Glutamatergic neuron (in vitro differentiated cells): ENCODE data around the gene ADPGK. TPM values are rescaled to one million over a fixed set of nuclear protein-coding genes. Genes with fewer than 3 reads are reported as not detected.

ENCODE experiments used
- DNase-seq: peaks from one replicate; pipeline ENCODE4 v3.0.0; 2022
- H3K27ac Mint-ChIP-seq: one replicate; pipeline ENCODE4 v1.8.0; 2020; ENCODE audit warnings: mild to moderate bottlenecking, mixed read lengths, inconsistent platforms; ENCODE audit not compliant: unreplicated experiment
- H3K27me3 Mint-ChIP-seq: one replicate; pipeline ENCODE4 v1.8.0; 2020; ENCODE audit warnings: mild to moderate bottlenecking, moderate library complexity, mixed read lengths, inconsistent platforms; ENCODE audit not compliant: unreplicated experiment
- H3K36me3 Mint-ChIP-seq: one replicate; pipeline ENCODE4 v1.8.0; 2020; ENCODE audit warnings: mild to moderate bottlenecking, mixed read lengths, inconsistent platforms; ENCODE audit not compliant: unreplicated experiment
- H3K4me1 Mint-ChIP-seq: one replicate; pipeline ENCODE4 v1.8.0; 2020; ENCODE audit warnings: mild to moderate bottlenecking, low read depth, mixed read lengths, inconsistent platforms; ENCODE audit not compliant: unreplicated experiment
- H3K4me3 Mint-ChIP-seq: one replicate; pipeline ENCODE4 v1.8.0; 2020; ENCODE audit warnings: mild to moderate bottlenecking, mixed read lengths, inconsistent platforms; ENCODE audit not compliant: unreplicated experiment
- H3K9me3 Mint-ChIP-seq: one replicate; pipeline ENCODE4 v1.8.0; 2020; ENCODE audit warnings: mild to moderate bottlenecking, moderate library complexity, mixed read lengths, inconsistent platforms; ENCODE audit not compliant: unreplicated experiment
- total RNA-seq: library from RNA; stranded (reverse); fragmentation: NEBNext Ultra II Directional; extraction: Animal tissue kit (Norgen Biotek cat#: 25700); gene quantifications from one replicate; pipeline ENCODE4 v1.2.1, GENCODE V29; 2021; ENCODE audit not compliant: unreplicated experiment
- TF ChIP-seq, protein P1 (sequence below): fragments of 200-600 bp; sonication (generic); IDR thresholded peaks from one replicate; pipeline ENCODE4 v1.5.0; 2021; ENCODE audit not compliant: partially characterized antibody, unreplicated experiment

ADPGK gene
- total RNA-seq, 1 donor from 2014 or later, result 33.5 TPM

DNA sequence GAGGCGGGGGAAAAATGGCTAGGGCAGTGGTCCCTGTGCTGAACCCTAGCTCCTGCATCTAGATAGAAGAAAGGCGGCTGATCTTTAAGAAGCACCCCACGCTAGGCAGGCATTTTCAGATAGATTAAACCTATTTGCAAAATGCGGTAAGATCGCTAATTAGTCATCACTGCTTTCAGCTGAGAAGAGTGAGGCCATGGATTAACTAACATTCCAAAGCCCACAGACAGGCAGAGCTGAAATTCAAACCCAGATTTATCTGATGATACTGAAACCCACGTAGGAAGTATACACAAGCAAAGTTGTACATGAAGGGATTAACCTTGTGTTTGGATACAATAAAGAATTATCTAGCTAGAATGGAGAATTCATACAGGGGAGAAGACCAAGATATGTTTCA lies 4.8 kb downstream of the ADPGK start:
- no peak for DNase-seq
- Mint-ChIP-seq H3K9me3 (peaks cover 5% of the 10 kb centered on the region), H3K4me3 (no peak overlapping the region), H3K36me3 (no peaks in the 10 kb centered on the region), H3K27ac (no peak overlapping the region), H3K27me3 (peaks cover 3% of the 10 kb centered on the region), H3K4me1 (peaks cover 6% of the 10 kb centered on the region)
- TF ChIP-seq, protein P1, sequence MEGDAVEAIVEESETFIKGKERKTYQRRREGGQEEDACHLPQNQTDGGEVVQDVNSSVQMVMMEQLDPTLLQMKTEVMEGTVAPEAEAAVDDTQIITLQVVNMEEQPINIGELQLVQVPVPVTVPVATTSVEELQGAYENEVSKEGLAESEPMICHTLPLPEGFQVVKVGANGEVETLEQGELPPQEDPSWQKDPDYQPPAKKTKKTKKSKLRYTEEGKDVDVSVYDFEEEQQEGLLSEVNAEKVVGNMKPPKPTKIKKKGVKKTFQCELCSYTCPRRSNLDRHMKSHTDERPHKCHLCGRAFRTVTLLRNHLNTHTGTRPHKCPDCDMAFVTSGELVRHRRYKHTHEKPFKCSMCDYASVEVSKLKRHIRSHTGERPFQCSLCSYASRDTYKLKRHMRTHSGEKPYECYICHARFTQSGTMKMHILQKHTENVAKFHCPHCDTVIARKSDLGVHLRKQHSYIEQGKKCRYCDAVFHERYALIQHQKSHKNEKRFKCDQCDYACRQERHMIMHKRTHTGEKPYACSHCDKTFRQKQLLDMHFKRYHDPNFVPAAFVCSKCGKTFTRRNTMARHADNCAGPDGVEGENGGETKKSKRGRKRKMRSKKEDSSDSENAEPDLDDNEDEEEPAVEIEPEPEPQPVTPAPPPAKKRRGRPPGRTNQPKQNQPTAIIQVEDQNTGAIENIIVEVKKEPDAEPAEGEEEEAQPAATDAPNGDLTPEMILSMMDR, result no peak

DNA sequence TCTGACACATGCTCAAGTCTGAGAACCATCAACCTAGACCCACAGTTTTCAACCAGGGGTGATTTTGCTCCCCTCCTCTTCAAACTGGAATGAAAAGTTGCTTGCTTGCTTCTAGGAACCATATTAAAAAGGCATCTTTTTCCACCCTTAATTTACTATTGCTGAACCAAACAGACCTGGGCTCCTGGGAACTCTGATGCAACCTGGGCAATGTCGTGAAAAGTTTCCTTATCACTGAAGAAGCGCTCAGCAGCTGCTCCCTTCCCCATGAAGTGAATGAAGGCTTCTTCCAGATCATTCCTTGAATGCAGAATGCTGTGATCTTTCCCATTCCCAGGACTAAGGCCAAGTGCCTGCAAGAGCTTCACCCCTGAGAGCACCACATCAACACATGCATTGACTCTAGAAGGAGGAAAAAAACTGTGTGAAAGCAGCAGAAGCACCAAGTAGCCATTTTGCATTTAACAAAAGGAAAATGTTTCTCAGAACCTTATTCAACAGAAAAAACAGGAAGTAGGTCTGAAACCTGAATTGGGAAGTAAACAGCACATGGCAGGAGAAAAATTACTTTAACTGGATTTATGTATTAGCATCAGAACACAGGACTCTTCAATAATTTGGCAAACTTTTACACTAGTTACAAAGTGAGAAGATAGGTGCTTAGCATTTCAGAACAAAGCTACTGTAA lies 8.7 kb downstream of the ADPGK start:
- Mint-ChIP-seq H3K4me3 (no peak overlapping the region), H3K36me3 (no peaks in the 10 kb centered on the region), H3K4me1 (no peaks in the 10 kb centered on the region), H3K9me3 (no peaks in the 10 kb centered on the region), H3K27me3 (no peaks in the 10 kb centered on the region), H3K27ac (no peak overlapping the region)
- TF ChIP-seq, protein P1, result no peak
- no peak for DNase-seq

DNA sequence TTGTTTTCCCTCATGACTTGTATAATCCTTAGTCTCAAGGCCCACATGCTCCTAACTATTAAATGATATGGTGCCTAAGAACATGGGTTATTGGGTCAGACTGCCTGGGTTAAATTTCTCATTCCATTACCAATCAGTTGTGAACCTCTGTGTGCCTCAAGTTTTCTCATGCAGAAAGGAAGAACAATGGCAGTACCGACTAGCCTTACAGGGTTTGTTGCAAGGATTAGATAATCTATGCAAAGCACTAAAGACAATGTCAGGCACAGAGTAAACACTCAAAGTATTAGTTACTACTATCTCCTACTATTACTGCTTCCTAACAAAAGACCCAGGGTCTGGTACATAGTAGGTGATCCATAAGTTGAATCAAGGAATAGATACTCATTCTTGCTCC lies 12.2 kb downstream of the ADPGK start:
- Mint-ChIP-seq H3K36me3 (peaks cover 11% of the 10 kb centered on the region), H3K4me3 (no peak overlapping the region), H3K9me3 (peaks cover 1% of the 10 kb centered on the region), H3K4me1 (no peaks in the 10 kb centered on the region), H3K27ac (no peak overlapping the region), H3K27me3 (no peaks in the 10 kb centered on the region)
- TF ChIP-seq, protein P1, result no peak
- DNase-seq, result no peak

DNA sequence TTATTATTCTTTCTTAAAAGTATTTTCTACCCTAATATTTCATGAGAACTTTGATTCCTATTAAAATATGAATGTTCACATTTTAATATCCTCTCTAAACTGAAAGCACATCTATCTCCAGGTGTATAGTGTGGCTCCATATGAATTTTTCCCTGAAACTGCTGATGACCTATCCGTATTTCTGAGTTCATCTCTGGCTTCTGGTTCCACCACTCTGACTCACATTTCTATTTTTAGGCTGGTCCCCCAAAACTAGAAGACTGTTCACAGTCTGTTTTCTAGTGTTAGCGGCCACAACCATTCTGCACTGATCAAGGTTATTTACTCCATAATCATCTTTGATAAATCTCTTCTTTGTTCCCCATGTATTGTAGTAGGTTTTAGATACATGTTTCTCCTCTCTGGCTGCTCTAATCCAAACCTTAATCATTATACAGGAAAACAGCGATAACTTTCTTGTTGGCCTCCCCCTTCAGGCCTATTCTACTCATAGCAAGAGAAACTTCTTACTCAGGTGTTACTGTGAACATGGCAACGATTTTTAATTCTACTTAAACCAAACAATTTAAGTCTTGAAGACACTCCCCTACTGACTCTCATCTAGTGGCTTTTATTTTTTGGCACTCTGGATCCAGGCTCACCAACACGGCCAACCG lies 12.8 kb downstream of the ADPGK start:
- Mint-ChIP-seq H3K4me1 (no peaks in the 10 kb centered on the region), H3K27ac (no peak overlapping the region), H3K4me3 (no peak overlapping the region), H3K27me3 (peaks cover 1% of the 10 kb centered on the region), H3K9me3 (peaks cover 1% of the 10 kb centered on the region), H3K36me3 (peaks cover 11% of the 10 kb centered on the region)
- TF ChIP-seq, protein P1, result no peak
- no peak for DNase-seq

DNA sequence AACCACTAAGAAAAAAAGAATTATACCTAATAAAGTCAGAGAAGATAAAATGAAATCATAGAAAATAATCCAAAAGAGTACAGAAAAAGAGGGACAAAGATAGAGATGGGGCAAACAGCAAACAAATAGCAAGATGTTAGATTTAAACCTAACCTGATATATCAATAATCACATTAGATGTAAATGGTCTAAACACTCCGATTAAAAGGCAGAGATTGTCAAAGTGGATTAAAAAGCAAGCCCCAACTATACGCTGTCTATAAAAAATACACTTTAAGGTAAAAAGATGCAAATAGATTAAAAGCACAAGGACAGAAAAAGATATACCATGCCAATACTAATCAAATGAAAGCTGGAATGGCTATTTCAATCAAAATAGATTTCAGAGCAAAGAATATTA lies 16.8 kb downstream of the ADPGK start:
- peaks cover 1% of the 10 kb centered on the region for H3K9me3 Mint-ChIP-seq
- TF ChIP-seq, protein P1, result no peak
- H3K27ac Mint-ChIP-seq, result no peak overlapping the region
- H3K4me1 Mint-ChIP-seq, result no peaks in the 10 kb centered on the region
- H3K27me3 Mint-ChIP-seq, result peaks cover 1% of the 10 kb centered on the region
- peaks cover 11% of the 10 kb centered on the region for H3K36me3 Mint-ChIP-seq
- H3K4me3 Mint-ChIP-seq, result no peak overlapping the region
- DNase-seq, result no peak
